IgD-negative memory B cell (primary cell): ENCODE results near the gene ZNF598. TPM values are rescaled to one million over a fixed set of nuclear protein-coding genes. Genes with fewer than 3 reads are reported as not detected.

ENCODE experiments used
- H3K27ac Mint-ChIP-seq, 3 donors: one replicate each; pipeline ENCODE4 v1.8.0; 2020 to 2022; ENCODE audit warnings: mild to moderate bottlenecking in 3 of 3, mixed read lengths in 3 of 3, moderate library complexity in 1 of 3
- H3K27me3 Mint-ChIP-seq: one replicate; pipeline ENCODE4 v1.8.0; 2021; ENCODE audit warnings: mixed read lengths
- H3K36me3 Mint-ChIP-seq: one replicate; pipeline ENCODE4 v1.8.0; 2020; ENCODE audit warnings: mild to moderate bottlenecking, mixed read lengths
- H3K4me1 Mint-ChIP-seq, 3 donors: one replicate each; pipeline ENCODE4 v1.8.0; 2020 to 2022; ENCODE audit warnings: mixed read lengths in 3 of 3, mild to moderate bottlenecking in 1 of 3
- H3K4me3 Mint-ChIP-seq, 4 donors: one replicate each; pipeline ENCODE4 v1.8.0; 2020 to 2022; ENCODE audit warnings: mild to moderate bottlenecking in 4 of 4, mixed read lengths in 4 of 4, moderate library complexity in 3 of 4
- H3K9me3 Mint-ChIP-seq, 3 donors: one replicate each; pipeline ENCODE4 v1.8.0; 2020 to 2021; ENCODE audit warnings: mixed read lengths in 3 of 3, mild to moderate bottlenecking in 1 of 3
- polyA plus RNA-seq: library from polyadenylated mRNA; unstranded; fragments of 300-500 nt; fragmentation: Illumina TruSeq; gene quantifications from one replicate; pipeline ENCODE4 v1.2.3, GENCODE V29; 2021

ZNF598 gene
- polyA plus RNA-seq, 1 donor from 2014 or later, result 11.0 TPM

DNA sequence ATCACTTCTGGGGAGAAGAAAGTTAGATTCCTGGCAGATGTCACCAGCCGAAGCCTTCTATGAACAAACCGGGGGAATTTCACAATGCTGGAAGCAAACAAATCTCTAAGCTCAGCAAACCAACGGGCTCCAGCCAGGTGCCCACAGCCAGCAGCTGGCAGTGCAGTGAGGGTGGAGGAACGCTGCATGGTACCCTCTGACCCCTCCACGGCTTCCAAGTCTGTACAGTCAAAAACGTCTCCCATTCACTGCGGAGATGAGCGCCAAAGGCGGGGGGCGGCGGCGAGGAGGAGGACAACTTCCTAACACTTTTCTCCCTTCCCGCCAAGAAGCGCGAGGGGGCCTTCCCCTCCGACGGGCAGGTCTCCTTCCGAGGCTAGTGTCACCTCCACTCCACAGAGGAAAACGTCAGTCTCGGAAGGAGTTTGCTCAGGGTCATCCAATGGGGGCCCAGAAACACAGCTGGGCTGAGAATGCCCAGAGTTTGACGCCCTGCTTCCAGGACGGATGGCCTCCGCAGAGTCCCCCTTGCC is 924 bp downstream of the ZNF598 start:
- Mint-ChIP-seq H3K27me3 (no peaks in the 10 kb centered on the region), H3K36me3 (no peaks in the 10 kb centered on the region), H3K4me3 (peak overlapping the region; percentile 81 to 93 (median 92)), H3K4me1 (peaks cover 15 to 22% (median 20%) of the 10 kb centered on the region in 3 donors), H3K27ac (peak overlapping the region; percentile 82 to 93 (median 90)), H3K9me3 (no peaks in the 10 kb centered on the region)

DNA sequence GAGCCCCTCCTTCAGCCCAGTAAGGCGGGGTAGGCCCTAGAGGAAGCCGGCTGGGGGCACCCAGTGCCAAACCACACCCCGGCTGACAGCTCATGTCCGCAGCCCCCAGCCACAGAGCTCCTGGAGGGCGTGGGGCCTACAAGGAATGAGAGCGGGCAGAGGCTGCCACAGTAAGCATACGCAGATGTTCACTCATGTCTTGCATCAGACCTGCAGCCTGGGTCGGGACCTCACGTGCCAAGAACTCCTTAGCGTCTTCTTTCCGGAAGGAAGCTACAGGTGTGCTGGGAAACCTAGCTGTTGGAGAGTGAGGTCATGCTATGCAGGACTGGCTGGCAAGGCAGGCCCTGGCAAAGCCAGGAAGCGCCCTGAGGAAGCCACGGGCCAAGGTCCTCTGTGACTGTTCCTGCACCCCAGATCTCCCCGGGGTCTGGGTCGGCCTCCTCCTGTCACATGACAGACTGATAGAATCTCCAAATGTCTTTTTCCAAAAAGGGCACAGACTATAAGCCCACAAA is 1.6 kb downstream of the ZNF598 start:
- H3K4me3 Mint-ChIP-seq, result peak overlapping the region; percentile 81 to 93 (median 92)
- peaks cover 15 to 22% (median 20%) of the 10 kb centered on the region in 3 donors for H3K4me1 Mint-ChIP-seq
- no peaks in the 10 kb centered on the region for H3K27me3 Mint-ChIP-seq
- no peaks in the 10 kb centered on the region for H3K36me3 Mint-ChIP-seq
- no peaks in the 10 kb centered on the region for H3K9me3 Mint-ChIP-seq
- peak overlapping the region; percentile 80 to 93 (median 90) for H3K27ac Mint-ChIP-seq

DNA sequence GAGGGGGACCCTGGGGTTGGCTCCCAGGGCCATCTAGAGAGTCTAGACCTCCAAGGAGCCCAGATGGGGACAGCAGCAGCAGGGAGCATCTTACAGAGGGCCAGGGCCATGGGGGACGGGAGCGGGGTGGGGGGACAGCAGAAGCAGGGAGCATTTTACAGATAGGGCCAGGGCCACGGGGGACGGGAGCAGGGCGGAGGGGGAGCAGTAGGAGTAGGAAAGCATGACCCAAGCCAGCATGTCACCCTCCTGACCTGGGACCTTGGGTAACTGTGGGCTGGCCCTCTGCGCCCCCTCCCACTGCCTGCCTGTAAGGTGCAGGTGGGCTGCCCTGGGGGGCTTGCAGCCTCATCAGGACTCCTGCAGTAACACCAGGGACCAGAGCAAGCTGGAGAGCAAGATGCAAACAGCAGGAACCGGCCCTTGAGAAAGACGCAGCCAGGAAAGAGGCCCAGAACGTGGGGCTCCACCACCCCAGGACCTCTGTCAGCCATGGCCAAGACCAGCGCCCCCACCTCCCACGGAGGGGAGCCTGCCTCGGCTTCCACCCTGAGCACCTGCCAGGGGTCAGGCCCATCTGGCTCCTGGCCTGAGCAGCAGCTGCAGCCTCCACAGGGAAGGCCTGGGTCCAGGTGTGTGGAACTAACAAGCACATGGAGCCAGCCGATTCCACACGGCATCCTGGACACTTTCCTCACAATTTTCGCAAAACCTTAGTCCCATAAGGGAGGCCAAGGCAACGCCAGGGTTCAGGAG is 2.4 kb downstream of the ZNF598 start:
- Mint-ChIP-seq H3K4me3 (peak overlapping the region in 3 of 4 donors; percentile 43 to 93 (median 93)), H3K27ac (peak overlapping the region in 1 of 3 donors; percentile 90), H3K36me3 (no peaks in the 10 kb centered on the region), H3K4me1 (peaks cover 15 to 22% (median 20%) of the 10 kb centered on the region in 3 donors), H3K27me3 (no peaks in the 10 kb centered on the region), H3K9me3 (no peaks in the 10 kb centered on the region)

DNA sequence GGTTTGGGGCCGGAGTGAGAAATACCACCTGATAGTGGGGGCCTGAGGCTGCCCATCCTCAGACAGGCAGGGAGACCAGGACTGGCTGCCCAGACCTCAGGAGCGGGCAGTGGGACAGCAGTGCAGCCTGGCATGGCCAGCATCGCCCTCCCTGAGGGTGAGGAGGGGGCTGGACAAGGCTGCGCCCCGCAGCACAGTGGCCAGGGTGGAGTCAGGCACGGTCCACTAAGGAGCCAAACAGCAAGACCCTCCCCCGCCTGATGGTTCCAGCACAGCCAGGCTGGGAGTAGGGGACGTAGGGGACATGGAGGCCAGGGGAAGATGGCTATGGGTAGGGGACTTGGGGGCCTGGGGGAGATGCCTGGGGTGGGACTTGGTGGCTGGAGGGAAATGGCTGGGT is 3.3 kb downstream of the ZNF598 start:
- H3K27ac Mint-ChIP-seq, result peak overlapping the region in 2 of 3 donors; percentile 53 to 88
- H3K4me1 Mint-ChIP-seq, result peaks cover 15 to 22% (median 20%) of the 10 kb centered on the region in 3 donors
- H3K9me3 Mint-ChIP-seq, result no peaks in the 10 kb centered on the region
- H3K27me3 Mint-ChIP-seq, result no peaks in the 10 kb centered on the region
- peak overlapping the region in 3 of 4 donors; percentile 7 to 71 (median 33) for H3K4me3 Mint-ChIP-seq
- H3K36me3 Mint-ChIP-seq, result no peaks in the 10 kb centered on the region

DNA sequence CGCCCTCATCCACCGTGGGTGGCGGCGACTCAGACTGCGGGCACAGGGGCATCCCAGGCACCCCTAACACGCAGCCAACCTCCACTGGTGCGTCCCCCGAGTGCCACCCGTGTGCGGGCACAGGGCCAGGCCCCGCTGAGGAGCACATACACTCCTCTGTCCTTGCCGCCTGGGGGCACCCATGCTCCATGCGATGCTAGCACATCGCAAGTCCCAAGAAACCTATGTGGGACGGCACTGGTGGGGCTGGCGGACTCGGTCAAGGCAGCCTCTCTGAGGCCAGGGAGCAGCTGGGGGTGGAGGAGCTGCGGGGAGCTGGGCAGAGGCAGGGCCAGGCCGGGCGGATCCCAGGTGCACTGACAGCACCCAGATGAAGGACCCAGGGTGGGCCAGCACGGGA is 4.0 kb downstream of the ZNF598 start:
- Mint-ChIP-seq H3K9me3 (no peaks in the 10 kb centered on the region), H3K4me1 (peaks cover 15 to 22% (median 20%) of the 10 kb centered on the region in 3 donors)

DNA sequence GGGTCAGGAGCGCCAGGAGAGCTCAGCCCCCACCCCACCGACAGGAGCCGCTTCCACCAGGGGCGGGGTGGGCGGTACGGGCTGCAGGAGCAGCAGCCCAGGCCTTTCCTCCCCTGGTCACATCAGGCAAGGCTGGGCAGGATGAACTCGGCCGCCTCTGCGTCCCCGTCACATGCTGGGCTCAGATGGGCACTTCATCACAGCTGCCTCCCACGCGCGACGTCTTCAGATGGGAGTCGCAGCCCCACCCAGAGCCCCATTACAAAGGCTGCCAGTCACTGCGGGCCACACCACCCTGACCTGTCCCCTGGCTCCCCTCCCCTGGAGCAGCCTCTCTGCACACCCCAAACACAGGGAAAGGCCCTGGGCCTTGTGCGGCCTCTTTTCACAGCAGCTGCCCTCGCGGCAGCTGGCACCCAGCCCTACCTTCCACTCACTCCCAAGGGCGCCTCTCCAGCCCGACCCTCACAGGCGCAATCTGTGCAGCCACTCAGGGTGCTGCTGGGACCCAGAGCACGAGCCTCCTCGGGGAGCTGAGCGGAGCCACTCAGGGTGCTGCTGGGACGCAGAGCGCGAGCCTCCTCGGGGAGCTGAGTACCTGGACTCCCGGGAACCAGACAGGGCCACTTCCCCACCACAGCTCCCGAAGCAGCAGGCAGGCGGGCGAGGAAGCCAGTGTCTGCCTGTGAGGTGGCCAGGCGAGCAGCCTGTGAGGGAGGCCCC is 4.7 kb downstream of the ZNF598 start:
- Mint-ChIP-seq H3K4me3 (no peak overlapping the region), H3K27ac (no peak overlapping the region), H3K36me3 (no peaks in the 10 kb centered on the region), H3K9me3 (no peaks in the 10 kb centered on the region), H3K27me3 (no peaks in the 10 kb centered on the region), H3K4me1 (peaks cover 11 to 17% (median 16%) of the 10 kb centered on the region in 3 donors)

More for the DNA sequence above, 4.0 kb downstream of the ZNF598 start:
- Mint-ChIP-seq H3K4me3 (peak overlapping the region in 2 of 4 donors; percentile 7 to 53), H3K27me3 (no peaks in the 10 kb centered on the region), H3K27ac (no peak overlapping the region), H3K36me3 (no peaks in the 10 kb centered on the region)

DNA sequence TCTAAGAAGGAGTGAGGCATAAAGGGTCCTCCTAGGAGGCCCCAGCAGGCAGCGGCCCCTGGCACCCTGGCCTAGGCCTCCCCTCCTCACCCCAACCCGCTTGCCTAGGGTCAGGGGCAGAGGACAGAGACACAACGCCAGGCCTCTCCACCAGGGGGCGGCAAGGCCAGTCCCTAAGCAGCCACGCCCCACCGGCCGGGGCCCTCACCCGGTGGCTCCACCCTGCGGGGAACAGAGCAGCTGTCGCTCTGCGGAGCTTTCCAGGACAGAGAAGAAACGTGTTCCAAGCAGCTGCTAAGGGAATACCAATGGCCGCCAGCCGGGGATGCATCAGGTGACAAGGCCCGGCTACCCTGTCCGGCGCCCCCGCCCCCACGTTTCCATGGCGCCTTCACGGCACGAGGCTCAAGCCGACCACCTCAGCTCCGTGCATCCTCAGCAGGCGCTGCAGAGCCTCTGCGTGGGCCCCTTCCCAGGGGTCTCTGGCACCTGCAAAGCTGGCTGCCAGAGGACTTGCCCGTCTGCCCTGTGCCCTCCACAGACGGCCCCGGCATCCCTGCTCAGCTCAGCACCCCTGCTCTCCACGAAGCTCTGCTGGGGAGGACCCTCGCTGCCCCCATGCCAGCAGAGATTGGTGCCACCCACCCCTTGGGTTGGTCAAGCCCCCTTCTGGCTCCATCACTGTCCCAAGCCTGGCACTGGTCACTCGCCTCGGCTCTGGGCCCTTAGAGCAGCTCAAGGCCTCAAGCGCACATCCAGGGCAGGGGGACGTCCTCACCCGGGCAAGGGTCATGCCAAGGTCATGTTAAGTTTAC is 5.6 kb downstream of the ZNF598 start:
- H3K9me3 Mint-ChIP-seq, result no peaks in the 10 kb centered on the region
- no peaks in the 10 kb centered on the region for H3K27me3 Mint-ChIP-seq
- H3K4me1 Mint-ChIP-seq, result peaks cover 9 to 17% (median 16%) of the 10 kb centered on the region in 3 donors
- H3K4me3 Mint-ChIP-seq, result peak overlapping the region in 1 of 4 donors; percentile 40
- no peak overlapping the region for H3K27ac Mint-ChIP-seq
- no peaks in the 10 kb centered on the region for H3K36me3 Mint-ChIP-seq

DNA sequence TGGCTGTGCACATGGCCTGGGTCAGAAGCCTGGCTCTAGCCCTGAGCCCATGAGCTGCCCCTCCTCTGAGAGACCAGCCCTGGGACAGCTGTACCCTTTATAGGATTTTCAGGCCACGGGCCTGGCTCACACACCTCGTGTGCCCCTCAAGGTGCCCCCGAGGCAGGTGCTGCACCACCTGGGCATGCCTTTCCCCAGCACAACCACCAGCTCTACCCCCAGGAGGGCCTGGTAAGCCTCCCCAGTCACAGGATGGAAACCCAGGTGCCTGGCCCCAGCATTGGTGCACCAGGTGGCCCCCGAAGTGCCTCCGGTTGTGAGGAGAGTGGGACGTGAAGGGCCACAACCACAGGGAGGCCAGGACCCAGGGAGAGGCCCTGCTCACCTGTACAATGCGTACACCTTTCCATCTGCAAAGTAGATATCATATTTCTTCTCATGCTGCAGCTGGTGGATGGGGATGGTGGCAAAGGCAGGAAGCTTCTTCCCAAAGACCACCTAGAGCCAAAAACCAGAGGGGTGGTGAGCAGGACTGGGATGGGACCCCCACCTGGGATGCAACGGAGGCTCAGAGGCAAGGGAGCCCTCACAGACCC is 6.3 kb downstream of the ZNF598 start:
- peaks cover 2 to 12% (median 11%) of the 10 kb centered on the region in 3 donors for H3K4me1 Mint-ChIP-seq
- peaks cover under 1% of the 10 kb centered on the region for H3K36me3 Mint-ChIP-seq
- H3K27ac Mint-ChIP-seq, result no peak overlapping the region
- H3K27me3 Mint-ChIP-seq, result no peaks in the 10 kb centered on the region
- H3K9me3 Mint-ChIP-seq, result no peaks in the 10 kb centered on the region
- H3K4me3 Mint-ChIP-seq, result peak overlapping the region in 1 of 4 donors; percentile 40

DNA sequence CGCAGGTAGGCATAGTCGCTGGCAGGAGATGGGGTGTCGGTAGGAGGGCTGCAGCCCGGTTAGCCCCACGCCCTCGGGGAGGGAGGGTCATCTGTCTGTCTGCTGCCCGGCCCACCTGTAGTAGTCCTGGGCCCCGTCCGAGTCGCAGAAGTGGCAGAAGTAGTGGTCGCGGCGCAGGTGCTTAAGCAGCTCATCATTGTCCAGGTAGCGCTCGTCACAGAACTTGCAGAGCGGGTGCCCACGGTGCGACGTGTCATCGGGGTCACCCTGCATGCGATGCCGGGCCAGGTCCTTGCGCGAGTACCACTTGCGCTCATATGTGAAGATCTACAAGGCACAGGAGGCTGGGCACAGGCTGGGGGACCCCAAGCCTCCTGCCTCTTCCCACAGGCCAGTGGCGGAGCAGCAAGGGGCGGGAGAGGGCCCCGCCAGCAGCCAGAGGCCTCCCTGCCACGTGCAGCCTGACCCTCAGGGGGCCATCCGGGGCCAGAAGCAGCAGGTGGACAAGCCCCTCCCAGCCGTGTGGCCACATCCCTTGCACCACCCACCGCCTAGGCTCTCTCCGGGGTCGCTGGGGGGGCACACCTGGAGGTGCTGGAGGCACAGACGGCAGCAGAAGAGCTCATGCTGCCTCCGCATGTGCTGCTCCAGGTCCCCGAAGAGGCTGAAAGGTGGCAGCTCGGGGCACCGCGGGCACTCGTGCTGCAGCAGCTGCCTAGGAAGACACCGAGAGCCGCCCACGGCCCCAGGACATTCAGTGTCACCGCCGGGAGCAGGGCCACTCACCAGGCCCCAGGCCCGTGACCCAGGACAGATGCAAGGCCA is 7.0 kb downstream of the ZNF598 start:
- Mint-ChIP-seq H3K36me3 (peaks cover 1% of the 10 kb centered on the region), H3K9me3 (no peaks in the 10 kb centered on the region), H3K27me3 (no peaks in the 10 kb centered on the region), H3K4me1 (peaks cover 0 to 7% (median 4%) of the 10 kb centered on the region in 3 donors), H3K27ac (peak overlapping the region in 1 of 3 donors; percentile 80), H3K4me3 (no peak overlapping the region)

DNA sequence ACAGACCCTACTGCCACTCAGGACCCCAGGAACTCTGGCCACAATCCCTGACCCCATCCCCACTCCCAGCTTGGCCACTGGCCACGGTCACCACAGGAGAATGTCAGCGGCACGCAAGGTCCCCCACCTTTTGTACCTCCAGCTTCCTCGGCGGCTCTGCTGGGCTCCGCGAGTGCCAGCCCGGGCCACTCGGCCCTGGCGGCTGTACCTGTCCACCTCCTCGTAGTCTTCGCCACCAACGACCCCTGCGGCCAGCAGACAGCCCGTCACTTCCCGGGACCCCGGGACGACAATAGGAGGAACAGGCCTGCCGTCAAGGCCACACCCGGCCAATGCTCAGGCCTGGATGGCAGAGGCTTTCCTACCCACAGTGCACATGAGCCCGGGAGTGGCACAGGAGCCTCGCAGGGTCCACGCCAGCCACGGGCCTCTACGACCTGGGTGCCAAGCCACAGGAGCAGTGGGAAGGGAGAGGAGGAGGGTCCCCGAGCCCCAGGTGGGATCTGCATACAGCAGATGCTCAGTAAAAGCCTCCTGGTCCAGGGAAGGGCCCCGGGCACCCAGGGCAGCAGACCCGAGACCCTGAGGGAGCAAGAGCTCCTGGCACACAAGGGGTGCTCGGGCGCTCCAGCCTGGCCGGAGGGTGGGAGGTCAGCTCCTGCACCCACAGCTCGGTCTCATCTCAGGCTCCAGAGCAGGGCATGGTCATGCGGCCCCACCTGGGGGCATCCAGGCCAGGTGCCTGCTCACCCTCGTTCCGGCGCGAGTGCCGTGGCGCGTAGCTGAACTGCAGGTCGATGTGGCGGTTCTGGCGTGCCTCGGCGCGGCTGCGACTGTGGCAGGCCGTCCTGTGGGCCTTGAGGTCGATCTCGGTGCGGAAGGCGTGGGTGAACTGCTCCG is 7.9 kb downstream of the ZNF598 start:
- Mint-ChIP-seq H3K27ac (peak overlapping the region in 1 of 3 donors; percentile 80), H3K4me3 (no peak overlapping the region), H3K27me3 (no peaks in the 10 kb centered on the region)

DNA sequence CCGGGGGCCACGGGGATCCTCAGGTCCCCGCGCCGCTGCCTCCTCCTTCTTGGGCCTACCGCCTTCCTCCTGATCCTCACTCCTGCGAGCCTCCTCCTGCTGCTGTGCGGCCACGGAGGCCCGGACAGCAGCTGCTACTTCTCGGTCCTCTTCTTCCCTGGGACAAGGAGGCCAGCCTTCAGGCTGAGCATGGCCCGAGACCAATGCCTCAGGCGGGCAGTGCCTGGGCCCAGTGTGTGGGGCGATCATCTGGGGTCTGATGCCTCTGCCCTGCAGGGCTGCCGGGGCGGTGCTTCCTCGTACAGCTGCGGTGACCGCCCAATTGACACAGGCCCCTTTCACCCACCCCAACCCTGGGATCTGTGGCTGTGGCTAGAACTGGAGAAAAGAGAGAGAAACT is 8.6 kb downstream of the ZNF598 start:
- peaks cover 0 to 2% (median 1%) of the 10 kb centered on the region in 3 donors for H3K4me1 Mint-ChIP-seq
- H3K27me3 Mint-ChIP-seq, result no peaks in the 10 kb centered on the region
- H3K36me3 Mint-ChIP-seq, result peaks cover 1% of the 10 kb centered on the region
- no peaks in the 10 kb centered on the region for H3K9me3 Mint-ChIP-seq
- H3K27ac Mint-ChIP-seq, result no peak overlapping the region
- no peak overlapping the region for H3K4me3 Mint-ChIP-seq

More for the DNA sequence above, 7.9 kb downstream of the ZNF598 start:
- Mint-ChIP-seq H3K4me1 (peaks cover 0 to 3% (median 1%) of the 10 kb centered on the region in 3 donors), H3K9me3 (no peaks in the 10 kb centered on the region), H3K36me3 (peaks cover 1% of the 10 kb centered on the region)

DNA sequence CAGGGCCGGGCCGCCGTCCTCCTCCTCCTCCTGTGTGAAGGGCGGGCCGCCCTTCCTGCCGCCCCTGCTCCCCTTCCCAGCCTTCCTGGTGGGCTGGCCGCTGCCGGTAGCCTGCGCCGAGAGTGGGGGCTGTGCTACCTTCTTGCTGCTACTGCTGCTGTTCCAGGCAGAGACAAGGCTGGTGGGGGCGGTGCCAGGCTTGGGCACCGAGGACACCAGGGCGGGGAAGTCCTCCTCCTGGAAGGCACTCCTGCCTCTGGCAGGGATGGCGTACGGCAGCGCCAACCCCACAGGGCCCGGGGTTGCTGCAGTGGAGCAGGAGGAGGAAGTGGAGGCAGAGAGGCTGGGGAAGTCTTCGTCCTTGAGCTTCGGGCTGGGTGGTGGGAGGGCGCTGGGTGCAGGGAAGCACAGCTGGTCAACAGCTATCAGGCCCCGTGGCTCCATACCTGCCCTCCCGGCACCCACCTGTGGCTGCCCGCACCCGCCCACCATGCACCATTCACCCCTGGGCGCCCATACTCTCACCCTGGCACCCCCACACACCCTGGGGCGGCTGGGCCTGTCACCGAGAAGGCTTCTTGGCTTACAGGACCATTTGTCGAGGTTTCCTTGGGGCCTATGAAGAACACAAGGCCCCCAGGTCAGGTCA is 9.6 kb downstream of the ZNF598 start:
- H3K9me3 Mint-ChIP-seq, result no peaks in the 10 kb centered on the region
- no peaks in the 10 kb centered on the region for H3K4me1 Mint-ChIP-seq
- H3K36me3 Mint-ChIP-seq, result peaks cover 1% of the 10 kb centered on the region
- no peaks in the 10 kb centered on the region for H3K27me3 Mint-ChIP-seq
- no peak overlapping the region for H3K4me3 Mint-ChIP-seq
- no peak overlapping the region for H3K27ac Mint-ChIP-seq
